ENCODE results near the gene NAB2. TPM values are rescaled to one million over a fixed set of nuclear protein-coding genes. Genes with fewer than 3 reads are reported as not detected.

Gene NAB2
- polyA plus RNA-seq, 1 donor (not counting 4 experiments of a cell fraction or from before 2014, with no cell fraction given): 22.0 TPM

- Histone ChIP-seq H3K9me1 (ENCODE audit: control insufficient read depth, extremely low read depth, insufficient read depth, low read length) (no peaks in the 10 kb centered on the region), H3K27me3 (ENCODE audit: control insufficient read depth, extremely low read depth, insufficient read depth, low read length) (no peaks in the 10 kb centered on the region), H3K9ac (ENCODE audit: control insufficient read depth, extremely low read depth, insufficient read depth, low read length) (peak overlapping the region; percentile 90), H2AFZ (ENCODE audit: control insufficient read depth, low read length) (peak overlapping the region; percentile 49), H3K4me3 (ENCODE audit: control insufficient read depth in 2 of 3, extremely low read depth in 1 of 3, insufficient read depth in 2 of 3, low read depth in 1 of 3, low read length in 3 of 3) (peak overlapping the region; percentile 55 to 82 (median 72)), H3K9me3 (ENCODE audit: control insufficient read depth, low read depth, low read length) (no peaks in the 10 kb centered on the region), H3K4me1 (ENCODE audit: control insufficient read depth, extremely low read depth, insufficient read depth, low read length) (peaks cover 32% of the 10 kb centered on the region), H3K27ac (ENCODE audit: control insufficient read depth, insufficient read depth, low read length) (peak overlapping the region; percentile 90), H4K20me1 (ENCODE audit: control insufficient read depth, extremely low read depth, insufficient read depth, low read length) (peaks cover 4% of the 10 kb centered on the region), H3K4me2 (ENCODE audit: control insufficient read depth, extremely low read depth, insufficient read depth, low read depth, low read length) (peak overlapping the region; percentile 87), H3K79me2 (ENCODE audit: control insufficient read depth, insufficient read depth, low read length) (peaks cover 18% of the 10 kb centered on the region), H3K36me3 (ENCODE audit: control insufficient read depth in 2 of 2, extremely low read depth in 1 of 2, insufficient read depth in 2 of 2, low read length in 2 of 2) (peaks cover 5 to 9% of the 10 kb centered on the region in 2 experiments)
- DNase-seq (ENCODE audit: low read depth, low spot score): no peak
- TF ChIP-seq EZH2 (IDR thresholded peaks at IDR 0.05; ENCODE audit: low read length): no peak
- TF ChIP-seq, protein P1, sequence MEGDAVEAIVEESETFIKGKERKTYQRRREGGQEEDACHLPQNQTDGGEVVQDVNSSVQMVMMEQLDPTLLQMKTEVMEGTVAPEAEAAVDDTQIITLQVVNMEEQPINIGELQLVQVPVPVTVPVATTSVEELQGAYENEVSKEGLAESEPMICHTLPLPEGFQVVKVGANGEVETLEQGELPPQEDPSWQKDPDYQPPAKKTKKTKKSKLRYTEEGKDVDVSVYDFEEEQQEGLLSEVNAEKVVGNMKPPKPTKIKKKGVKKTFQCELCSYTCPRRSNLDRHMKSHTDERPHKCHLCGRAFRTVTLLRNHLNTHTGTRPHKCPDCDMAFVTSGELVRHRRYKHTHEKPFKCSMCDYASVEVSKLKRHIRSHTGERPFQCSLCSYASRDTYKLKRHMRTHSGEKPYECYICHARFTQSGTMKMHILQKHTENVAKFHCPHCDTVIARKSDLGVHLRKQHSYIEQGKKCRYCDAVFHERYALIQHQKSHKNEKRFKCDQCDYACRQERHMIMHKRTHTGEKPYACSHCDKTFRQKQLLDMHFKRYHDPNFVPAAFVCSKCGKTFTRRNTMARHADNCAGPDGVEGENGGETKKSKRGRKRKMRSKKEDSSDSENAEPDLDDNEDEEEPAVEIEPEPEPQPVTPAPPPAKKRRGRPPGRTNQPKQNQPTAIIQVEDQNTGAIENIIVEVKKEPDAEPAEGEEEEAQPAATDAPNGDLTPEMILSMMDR (optimal IDR thresholded peaks at IDR 0.05 in 1 of 3, IDR thresholded peaks at IDR 0.05 in 1 of 3, conservative IDR thresholded peaks at IDR 0.05 in 1 of 3; ENCODE audit: extremely low read depth in 1 of 3, insufficient read depth in 2 of 3, low read length in 3 of 3): no peak
- dilution Hi-C loops (cut with MboI; ENCODE audit: extremely low pct_ligation_motif_present, low sequenced_read_pairs): no loop called here
- no peak for FAIRE-seq
Observed at GRCh38 chr12:57087691-57088353, 1.1 kb upstream of the NAB2 start.

- FAIRE-seq: no peak
- Histone ChIP-seq H3K27me3 (ENCODE audit: control insufficient read depth, extremely low read depth, insufficient read depth, low read length) (no peaks in the 10 kb centered on the region), H3K4me1 (ENCODE audit: control insufficient read depth, extremely low read depth, insufficient read depth, low read length) (peaks cover 43% of the 10 kb centered on the region), H3K9ac (ENCODE audit: control insufficient read depth, extremely low read depth, insufficient read depth, low read length) (peak overlapping the region; percentile 84), H3K4me3 (ENCODE audit: control insufficient read depth in 2 of 3, extremely low read depth in 1 of 3, insufficient read depth in 2 of 3, low read depth in 1 of 3, low read length in 3 of 3) (peak overlapping the region; percentile 72 to 94 (median 75)), H3K4me2 (ENCODE audit: control insufficient read depth, extremely low read depth, insufficient read depth, low read depth, low read length) (peak overlapping the region; percentile 80), H3K27ac (ENCODE audit: control insufficient read depth, insufficient read depth, low read length) (peak overlapping the region; percentile 72), H3K9me1 (ENCODE audit: control insufficient read depth, extremely low read depth, insufficient read depth, low read length) (no peaks in the 10 kb centered on the region), H3K36me3 (ENCODE audit: control insufficient read depth in 2 of 2, extremely low read depth in 1 of 2, insufficient read depth in 2 of 2, low read length in 2 of 2) (peaks cover 7 to 10% of the 10 kb centered on the region in 2 experiments), H3K9me3 (ENCODE audit: control insufficient read depth, low read depth, low read length) (no peaks in the 10 kb centered on the region), H4K20me1 (ENCODE audit: control insufficient read depth, extremely low read depth, insufficient read depth, low read length) (peaks cover 4% of the 10 kb centered on the region), H2AFZ (ENCODE audit: control insufficient read depth, low read length) (peak overlapping the region; percentile 58), H3K79me2 (ENCODE audit: control insufficient read depth, insufficient read depth, low read length) (peaks cover 18% of the 10 kb centered on the region)
- DNase-seq (ENCODE audit: low read depth, low spot score): no peak
- dilution Hi-C loops (cut with MboI; ENCODE audit: extremely low pct_ligation_motif_present, low sequenced_read_pairs): no loop called here
- no peak for TF ChIP-seq EZH2 (IDR thresholded peaks at IDR 0.05; ENCODE audit: low read length)
- TF ChIP-seq, protein P1 (optimal IDR thresholded peaks at IDR 0.05 in 1 of 3, IDR thresholded peaks at IDR 0.05 in 1 of 3, conservative IDR thresholded peaks at IDR 0.05 in 1 of 3; ENCODE audit: extremely low read depth in 1 of 3, insufficient read depth in 2 of 3, low read length in 3 of 3): no peak
Observed at GRCh38 chr12:57089271-57090245, 644 bp downstream of the NAB2 start.

Measured in keratinocyte (primary cell).